ENCODE results near the gene ARID5A. TPM values are rescaled to one million over a fixed set of nuclear protein-coding genes. Genes with fewer than 3 reads are reported as not detected.

The ARID5A gene
- total RNA-seq, 1 donor from 2014 or later = 233 TPM

DNA sequence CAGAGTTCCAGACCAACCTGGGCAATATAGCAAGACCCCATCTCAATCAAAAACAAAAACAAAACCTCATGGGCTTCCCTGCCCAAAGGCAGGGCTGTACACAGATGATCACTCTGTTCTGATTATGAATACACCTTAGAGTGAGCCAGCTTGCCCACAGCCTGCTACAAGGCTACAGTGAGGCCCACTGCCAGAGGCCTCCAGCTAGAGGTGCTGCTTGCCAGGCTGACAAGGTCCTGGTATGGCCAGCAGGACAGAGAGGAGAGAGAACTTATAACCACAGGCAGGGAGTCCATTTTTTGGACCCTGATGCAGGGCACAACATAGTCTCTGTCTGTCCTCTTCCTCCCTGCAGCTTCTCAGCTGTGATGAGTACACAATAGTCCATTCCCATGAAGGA is 60.0 kb downstream of the ARID5A start:
- H3K4me3 Mint-ChIP-seq = no peak overlapping the region
- peaks cover 72% of the 10 kb centered on the region for H3K36me3 Mint-ChIP-seq (ENCODE audit: low read depth)
- H3K4me1 Mint-ChIP-seq (ENCODE audit: low read depth) = peaks cover 65% of the 10 kb centered on the region
- H3K9me3 Mint-ChIP-seq = no peaks in the 10 kb centered on the region
- intact Hi-C loops (cut with micrococcal nuclease) = no loop called here
- no peak for DNase-seq (ENCODE audit: low spot score)
- peak overlapping the region; percentile 33 for H3K27ac Mint-ChIP-seq
- no peaks in the 10 kb centered on the region for H3K27me3 Mint-ChIP-seq (ENCODE audit: insufficient read depth)

DNA sequence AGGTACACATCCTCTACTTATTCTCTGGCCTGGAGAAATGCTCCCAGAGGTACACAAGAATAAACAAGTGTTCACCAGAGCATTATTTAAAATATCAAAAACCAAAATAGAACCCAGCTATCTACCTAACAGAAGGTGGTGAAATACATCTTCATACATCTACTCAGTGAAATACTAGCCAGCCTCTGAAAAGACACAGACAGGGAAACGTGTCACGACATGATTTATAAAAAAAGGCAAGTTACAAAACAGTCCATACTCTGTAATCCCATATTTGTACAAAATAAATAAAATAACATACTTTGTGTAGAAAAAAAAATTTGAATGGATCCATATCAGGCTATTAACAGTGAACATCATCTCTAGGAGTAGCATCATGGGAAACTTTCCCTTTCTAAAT is 63.4 kb downstream of the ARID5A start:
- Mint-ChIP-seq H3K27ac (peak overlapping the region; percentile 29), H3K9me3 (no peaks in the 10 kb centered on the region), H3K4me1 (ENCODE audit: low read depth) (peaks cover 48% of the 10 kb centered on the region), H3K4me3 (no peak overlapping the region), H3K27me3 (ENCODE audit: insufficient read depth) (no peaks in the 10 kb centered on the region), H3K36me3 (ENCODE audit: low read depth) (peaks cover 59% of the 10 kb centered on the region)
- intact Hi-C loops (cut with micrococcal nuclease) = loop anchor here (5.0 kb wide), 1 partner anchor 37 kb away; the partner anchor contains the start of gene KANSL3
- DNase-seq (ENCODE audit: low spot score) = no peak

DNA sequence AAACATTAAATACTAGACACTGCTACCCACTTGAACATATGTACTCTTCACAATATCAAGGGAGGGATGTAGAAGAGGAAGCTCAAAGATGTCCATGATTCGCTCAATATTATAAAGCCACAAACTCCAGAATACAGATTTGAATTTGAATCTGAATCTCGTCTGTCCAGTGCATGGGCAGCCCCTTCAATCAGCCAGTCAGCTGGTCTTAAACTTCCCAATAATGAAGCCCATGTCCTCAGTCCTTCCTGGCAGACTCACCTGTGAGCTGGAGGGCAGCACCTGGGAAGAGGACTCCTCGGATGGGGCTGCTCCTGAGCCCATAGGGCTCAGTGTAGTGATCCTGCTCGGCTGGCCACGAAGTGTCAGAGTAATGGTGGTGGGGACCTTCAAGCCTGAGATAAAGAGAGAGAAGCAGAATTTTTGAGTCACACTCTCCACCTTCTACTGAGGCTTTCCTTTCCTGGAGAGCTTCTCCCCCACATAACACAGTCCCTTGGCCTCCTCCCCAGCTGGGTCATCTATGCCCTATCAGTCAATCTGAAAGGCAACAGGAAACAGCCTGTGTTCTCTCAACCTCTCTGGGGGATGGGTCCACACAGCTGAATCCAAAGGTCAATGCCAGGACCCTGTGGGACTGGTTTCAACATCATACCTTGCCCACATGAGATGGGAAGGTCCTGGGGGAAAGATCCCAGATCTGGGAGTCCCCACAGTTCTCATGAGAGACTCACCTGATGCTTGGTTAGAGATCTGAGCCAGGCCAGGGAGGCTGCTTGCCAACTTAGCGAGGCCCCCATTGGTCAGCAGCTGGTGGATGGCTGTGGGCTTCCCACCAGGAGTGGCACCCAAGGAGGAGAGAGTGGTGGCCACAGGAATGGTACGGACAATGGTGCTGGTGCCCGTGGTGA is 65.1 kb downstream of the ARID5A start:
- peaks cover 67% of the 10 kb centered on the region for H3K36me3 Mint-ChIP-seq (ENCODE audit: low read depth)
- H3K4me3 Mint-ChIP-seq = peak overlapping the region; percentile 48
- intact Hi-C loops (cut with micrococcal nuclease) = loop anchor here (1.0 to 5.0 kb wide), 2 partner anchors 8 to 36 kb away; partner anchors contain the start of gene KANSL3
- H3K27ac Mint-ChIP-seq = peak overlapping the region; percentile 80
- no peaks in the 10 kb centered on the region for H3K9me3 Mint-ChIP-seq
- no peaks in the 10 kb centered on the region for H3K27me3 Mint-ChIP-seq (ENCODE audit: insufficient read depth)
- DNase-seq (ENCODE audit: low spot score) = no peak
- H3K4me1 Mint-ChIP-seq (ENCODE audit: low read depth) = peaks cover 42% of the 10 kb centered on the region

Other genes with a start within 250 kb of the ARID5A start
- 192 and 196 TPM in 2 replicates for gene SNRNP200, start 231.2 kb upstream of the ARID5A start, total RNA-seq
- gene ITPRIPL1, start 211.4 kb upstream of the ARID5A start, total RNA-seq = 52.1 and 54.5 TPM in 2 replicates
- gene NCAPH, start 201.0 kb upstream of the ARID5A start, total RNA-seq = 64.7 and 69.7 TPM in 2 replicates
- gene NEURL3, start 31.4 kb upstream of the ARID5A start, total RNA-seq = 0.54 and 0.75 TPM in 2 replicates
- 51.8 and 55.0 TPM in 2 replicates for gene KANSL3, start 101.6 kb downstream of the ARID5A start, total RNA-seq
- not detected in 2 replicates for gene FER1L5, start 106.0 kb downstream of the ARID5A start, total RNA-seq
- gene LMAN2L, start 203.3 kb downstream of the ARID5A start, total RNA-seq = 5.6 and 6.0 TPM in 2 replicates
- 9.9 and 11.1 TPM in 2 replicates for gene CNNM4, start 224.2 kb downstream of the ARID5A start, total RNA-seq